ENCODE data around the gene DTNBP1.
A peak's percentile ranks its signal among the peaks of the same experiment; 100 is the strongest.
"Not testable (repeated sequence)": the region's sequence is repeated elsewhere in the genome, so short reads cannot be mapped to it uniquely, and the experiment has no call there.

Gene DTNBP1

DNA sequence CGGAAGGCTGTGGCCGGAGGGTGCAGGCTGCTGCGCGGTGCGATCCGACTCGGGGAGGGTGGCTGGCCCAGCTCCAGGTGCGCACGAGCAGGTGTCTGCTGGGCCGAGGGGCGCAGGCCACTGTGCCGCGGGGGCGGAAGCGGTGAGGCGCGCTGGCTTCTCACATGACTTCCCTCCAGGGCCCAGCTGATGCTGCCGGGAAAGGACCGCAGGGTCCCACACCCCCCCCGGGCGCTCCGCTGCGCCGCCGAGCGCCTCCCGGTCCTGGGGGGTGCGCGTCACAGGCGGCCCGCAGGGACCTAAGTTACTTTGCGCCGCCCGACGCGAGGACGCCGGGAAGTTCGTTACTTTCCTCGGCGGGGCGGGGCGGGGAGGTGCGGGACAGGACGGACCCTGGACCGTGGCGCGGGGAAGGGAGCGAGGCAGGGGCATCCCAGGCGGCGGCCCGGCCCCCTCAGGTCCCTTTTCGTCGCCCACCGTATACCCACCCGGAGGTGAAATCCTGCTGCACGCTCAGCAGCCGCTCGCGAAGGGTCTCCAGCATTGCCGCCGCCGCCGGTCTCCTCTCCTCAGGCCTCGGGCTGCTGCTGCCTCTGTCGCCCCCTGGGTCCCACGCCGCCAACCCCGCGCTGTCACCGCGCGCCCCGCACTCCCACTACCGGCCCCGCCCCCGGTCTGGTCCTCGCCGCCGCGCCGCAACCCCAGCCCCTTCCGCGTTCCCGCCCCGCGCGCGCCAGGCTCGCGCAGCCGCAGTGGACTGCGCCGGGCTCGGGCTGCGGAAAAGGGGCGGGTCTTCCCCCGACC is at the start of gene DTNBP1:
Gene DTNBP1, minus strand, starts transcription at position 703 of the 804 bp plus-strand sequence. Its CDS starts 159 bp downstream, at position 544.
- DNase-seq: peak; percentile 89

DNA sequence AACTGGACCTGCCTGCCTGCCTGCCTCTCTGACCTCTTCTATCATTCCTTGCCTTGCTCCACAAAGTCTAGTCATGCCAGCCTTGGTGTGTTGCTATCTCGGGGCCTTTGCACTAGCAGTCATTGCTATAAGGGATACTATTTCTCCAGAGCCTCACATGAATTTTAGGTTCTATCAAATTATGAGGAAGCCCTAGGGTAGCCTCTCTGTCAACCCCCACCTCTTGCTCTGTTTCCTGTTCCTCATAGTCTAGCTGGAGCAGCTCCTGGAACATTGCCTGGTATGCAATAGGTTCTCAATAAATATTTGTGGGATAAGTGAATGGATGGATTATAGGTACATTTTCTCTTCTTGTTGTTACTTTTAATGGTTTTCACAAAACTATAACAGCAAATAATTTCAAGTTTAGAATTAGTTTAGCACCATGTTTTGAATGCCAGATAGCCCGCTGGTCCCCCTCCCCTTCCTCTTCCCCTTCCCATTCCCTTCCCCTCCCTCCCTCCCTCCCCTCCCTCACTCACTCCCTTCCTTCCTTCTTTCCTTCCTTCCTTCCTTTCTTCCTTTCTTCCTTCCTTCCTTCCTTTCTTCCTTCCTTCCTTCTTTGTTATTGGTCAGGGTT is 46.9 kb upstream of the DTNBP1 start:
- peak; percentile 15 for DNase-seq

GRCh38 chr6:15708231-15708630 is 45.4 kb upstream of the DTNBP1 start:
- DNase-seq: no peak

DNA sequence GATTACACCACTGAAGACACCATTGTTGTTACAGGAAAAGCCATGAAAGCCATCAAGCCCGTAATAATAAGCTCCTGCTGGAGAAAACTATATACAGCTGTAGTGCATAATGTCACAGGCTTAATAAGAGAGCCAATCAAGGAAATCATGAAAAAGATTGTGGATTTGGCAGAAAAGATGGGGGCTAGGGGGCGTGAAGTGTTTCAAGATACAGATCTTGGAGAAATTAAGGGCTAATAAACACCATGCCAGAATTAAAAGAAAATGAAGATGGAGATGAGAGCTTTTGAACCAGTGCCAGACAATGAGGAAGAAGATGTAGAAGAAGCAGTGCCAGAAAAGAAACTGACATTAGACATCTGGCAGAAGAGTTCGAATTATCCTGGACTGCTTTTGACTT is 43.2 kb upstream of the DTNBP1 start:
- DNase-seq: no peak

GRCh38 chr6:15698471-15698870 is 35.6 kb upstream of the DTNBP1 start:
- no peak for DNase-seq

GRCh38 chr6:15697895-15698294 is 35.1 kb upstream of the DTNBP1 start:
- no peak for DNase-seq

GRCh38 chr6:15691250-15691869 is 28.5 kb upstream of the DTNBP1 start:
- DNase-seq: peak; percentile 97

GRCh38 chr6:15690510-15690909 is 27.7 kb upstream of the DTNBP1 start:
- no peak for DNase-seq

DNA sequence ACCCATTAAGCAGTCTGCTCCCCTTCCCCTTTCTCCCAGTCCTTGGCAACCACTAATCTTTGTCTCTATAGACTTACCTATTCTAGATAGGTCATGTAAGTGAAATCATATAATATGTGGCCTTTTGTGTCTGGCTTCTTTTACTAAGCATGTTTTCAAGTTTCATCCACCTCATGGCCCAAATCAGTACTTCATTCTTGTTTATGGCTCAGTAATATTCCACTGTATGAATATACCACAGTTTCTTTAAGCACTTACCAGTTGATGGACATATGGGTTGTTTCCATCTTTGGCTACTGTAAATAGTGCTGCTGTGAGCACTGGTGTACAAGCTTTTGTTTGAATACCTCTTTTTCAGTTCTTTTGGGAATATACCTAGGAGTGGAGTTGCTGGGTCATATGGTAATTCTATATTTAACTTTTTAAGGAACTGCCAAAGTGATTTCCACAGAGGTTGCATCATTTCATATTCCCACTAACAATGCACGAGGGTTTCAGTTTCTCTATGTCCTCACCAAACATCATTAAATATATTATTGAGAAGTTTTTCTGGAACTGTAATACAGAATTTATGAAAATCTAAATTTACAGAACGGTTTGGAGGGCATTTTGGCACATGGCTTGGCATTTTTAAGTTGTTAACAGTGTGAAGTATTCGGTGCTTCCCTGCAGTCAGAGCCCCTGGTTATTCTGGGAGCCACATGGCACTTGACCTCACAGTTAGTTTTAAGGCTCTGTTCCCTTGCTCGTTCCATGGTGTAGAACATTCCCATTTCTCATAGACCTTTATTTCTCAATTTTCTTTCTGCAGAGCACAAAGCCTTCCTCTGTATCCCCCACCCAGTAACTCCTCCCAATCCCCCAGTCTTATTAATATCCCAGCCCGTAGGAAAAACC is 27.0 kb upstream of the DTNBP1 start:
- DNase-seq: peak; percentile 86

GRCh38 chr6:15685619-15686018 is 22.8 kb upstream of the DTNBP1 start:
- DNase-seq: no peak

- peak; percentile 47 for DNase-seq
Measured at GRCh38 chr6:15682965-15683822, 20.4 kb upstream of the DTNBP1 start.

DNA sequence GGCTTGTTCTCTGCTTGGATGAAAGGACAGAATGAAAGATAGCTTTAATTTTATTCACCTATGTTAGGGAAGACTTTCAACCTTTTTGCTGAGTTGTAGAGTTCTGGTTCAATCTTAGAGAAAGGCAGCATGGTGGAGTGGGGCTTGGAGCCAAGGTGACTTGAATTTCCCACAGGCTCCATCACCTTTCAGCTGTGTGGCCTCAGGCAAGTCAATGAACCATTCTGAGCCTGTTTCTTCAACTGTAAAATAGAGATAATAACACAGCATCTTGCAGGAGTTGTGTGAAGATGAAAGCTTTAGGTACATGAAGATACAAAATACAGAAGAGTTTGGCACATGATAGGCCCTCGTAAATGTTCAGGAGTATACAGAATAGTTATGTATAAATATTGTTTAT is 19.1 kb upstream of the DTNBP1 start:
- DNase-seq: no peak

DNA sequence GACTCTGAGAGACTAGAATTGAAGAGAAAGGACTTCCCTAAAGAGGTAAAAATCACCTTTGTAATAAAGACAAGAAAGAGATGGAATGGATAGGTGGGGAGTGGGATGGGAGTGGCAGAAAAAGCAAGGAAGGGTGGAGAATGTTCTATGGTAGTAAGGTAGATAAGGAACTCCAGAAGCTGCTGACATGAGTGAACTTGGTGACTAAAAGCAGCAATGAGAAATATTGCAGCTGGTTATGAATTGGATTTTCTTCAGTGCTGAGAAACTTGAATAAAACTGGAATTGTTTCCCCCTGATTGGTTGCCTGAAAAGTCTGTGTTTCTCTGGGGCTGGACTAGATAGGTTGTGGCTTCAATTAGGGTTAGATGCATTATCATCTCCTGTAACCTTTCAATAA is 15.7 kb upstream of the DTNBP1 start:
- DNase-seq: no peak

DNA sequence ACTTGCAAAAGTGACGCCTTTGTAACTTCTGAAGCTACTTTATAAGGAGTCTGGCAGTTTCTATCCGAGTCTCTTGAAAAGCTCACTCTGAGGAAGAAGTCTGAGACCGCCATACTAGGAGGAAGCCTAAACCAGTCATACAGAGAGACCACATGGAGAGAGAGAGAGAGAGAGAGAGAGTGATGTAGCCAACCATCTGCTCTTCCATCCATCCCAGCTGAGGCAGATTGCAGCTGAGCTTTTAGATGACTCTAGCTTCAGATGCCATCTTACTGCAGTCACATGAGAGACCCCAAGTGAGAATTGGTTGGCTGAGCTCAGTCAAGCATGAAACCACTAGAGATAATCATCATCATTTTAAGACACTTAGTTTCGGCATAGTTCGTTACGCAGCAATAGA is 15.0 kb upstream of the DTNBP1 start:
- DNase-seq: no peak

DNA sequence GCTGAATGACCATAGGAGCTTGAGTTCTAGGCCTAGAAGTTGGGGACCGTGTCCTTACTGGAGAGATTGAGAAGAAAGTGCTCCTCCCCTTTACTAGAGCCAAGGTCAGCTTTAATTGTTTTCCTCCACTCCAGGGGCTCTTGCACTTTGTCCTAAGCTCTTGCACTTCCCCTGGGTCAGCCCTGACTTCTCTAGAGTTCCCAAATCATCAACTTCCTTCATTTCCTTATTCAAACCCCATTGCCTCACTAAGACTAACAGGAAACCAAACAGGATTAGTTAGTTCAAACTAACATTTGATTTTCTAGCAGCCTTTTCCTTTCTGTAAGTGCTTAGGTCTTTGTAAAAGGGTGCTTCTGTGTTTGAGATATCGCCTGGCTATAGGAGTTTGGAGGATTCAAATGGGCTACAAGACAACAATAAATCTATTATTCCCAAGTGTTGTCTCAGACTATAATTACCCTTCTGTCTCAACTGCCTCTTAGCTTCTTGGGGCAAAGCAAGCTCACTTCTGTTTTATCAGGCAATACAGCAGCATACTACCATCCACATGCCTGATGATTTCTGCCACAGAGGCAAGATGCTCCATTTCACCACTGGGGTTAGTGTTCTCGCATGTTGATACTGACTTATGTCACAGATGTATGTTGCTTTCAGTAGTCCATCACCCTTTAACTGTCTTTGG is 12.8 kb upstream of the DTNBP1 start:
- DNase-seq: peak; percentile 59

DNA sequence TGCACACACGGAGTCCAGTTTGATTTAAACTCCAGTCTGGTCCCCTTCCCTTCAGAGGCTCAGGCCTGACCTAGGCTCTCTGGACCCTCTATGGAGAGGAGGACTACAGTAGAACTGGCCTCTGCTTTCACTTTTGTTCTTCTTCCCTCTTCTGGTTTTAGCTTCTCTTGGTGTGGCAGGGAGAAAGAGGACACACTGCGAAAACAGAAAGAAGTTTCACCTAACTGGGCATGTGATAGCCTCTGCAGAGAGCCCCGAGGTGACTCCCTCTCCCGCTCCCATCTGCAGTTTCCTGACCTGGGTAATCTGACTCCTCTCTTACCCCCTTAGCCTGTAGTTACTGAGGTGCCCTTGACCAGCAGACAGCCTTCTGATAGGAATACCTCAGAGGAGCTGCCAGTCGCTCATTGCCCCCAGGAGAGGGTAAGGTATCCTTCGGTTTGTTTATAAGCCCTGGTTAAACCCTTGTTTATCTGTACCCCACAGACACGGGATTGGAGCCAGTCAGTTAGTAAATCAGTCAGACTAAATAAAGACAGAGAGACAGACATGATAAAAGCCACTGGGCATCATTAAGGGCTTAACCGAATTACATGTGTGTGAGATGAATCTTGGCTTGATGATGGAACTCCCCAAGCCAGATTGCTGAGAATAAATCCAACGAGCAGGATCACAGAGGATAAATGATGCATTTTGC is 12.0 kb upstream of the DTNBP1 start:
- peak; percentile 64 for DNase-seq

DNA sequence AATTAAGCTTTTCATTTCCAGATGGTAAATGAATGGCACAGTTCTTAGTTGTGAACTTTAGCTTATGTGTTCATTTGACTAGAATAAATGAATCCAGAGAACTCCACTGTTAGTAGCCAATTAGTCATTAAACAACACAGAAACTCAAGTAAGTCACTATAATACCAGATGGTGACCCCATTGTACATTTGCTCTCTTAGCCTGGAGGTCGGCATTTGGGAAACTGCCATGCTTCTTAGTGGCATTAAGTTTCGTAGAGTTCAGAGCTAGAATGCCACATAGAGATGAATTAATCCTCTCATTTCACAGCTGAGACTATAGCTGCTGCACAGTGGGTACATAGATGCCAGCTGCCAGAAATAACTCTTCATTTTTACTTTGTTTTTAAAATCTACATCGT is 10.8 kb upstream of the DTNBP1 start:
- DNase-seq: no peak

DNA sequence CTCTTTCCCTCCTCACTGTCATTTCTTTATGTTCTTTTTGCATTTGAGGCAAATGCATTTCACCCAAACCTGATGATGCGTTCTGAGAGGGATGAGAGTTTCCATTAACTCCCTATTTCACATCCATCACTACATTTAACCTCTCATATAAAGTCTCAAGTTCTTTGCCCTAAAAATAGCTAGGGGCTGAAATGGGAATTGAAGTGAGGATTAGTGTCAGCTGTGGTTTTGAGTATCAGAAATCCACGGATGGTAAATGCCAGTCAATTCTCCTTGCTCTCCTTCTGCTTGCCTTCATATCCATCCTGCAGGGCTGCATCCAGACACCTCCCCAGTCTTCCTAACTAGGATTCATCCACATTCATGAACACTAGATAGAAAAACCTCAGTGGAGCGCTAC is 10.0 kb upstream of the DTNBP1 start:
- no peak for DNase-seq

DNA sequence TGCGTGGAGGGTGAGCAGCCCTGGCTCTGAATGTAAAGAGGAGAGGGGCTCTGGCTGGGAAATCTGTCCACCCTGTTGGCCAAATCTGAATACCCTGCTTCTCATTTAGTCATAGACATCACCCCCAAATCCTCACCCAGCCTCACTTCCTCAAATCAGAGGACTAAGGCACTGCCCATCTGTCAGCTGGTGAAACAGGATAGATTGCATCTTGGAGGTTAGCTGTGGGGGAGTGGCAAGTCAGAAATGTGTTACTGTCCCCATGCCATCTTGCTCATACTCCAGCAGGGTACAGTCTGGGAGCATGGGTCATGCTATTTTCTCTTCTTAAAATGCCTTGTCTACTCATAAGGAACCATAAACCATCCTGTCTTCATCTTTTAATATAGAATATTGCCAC is 9.5 kb upstream of the DTNBP1 start:
- peak; percentile 73 for DNase-seq

DNA sequence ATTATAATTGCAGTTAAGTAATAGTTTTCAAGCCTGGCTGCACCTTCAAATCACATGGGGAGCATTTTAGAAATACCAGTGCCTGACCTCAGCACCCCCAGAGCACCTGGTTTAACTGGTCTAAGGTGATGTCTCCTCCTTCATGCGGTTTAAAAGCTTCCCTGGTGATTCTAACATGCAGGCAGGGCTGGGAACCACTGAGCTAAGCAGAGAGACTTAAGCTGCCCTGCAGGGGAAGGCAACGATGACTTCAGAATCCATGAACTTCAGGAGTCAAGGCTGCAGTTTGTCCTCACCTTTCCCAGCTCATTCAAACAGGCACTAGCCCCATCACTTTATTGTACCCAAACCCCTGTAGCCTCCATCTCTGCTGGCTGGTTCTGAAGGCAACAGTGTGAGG is 6.1 kb upstream of the DTNBP1 start:
- no peak for DNase-seq

DNA sequence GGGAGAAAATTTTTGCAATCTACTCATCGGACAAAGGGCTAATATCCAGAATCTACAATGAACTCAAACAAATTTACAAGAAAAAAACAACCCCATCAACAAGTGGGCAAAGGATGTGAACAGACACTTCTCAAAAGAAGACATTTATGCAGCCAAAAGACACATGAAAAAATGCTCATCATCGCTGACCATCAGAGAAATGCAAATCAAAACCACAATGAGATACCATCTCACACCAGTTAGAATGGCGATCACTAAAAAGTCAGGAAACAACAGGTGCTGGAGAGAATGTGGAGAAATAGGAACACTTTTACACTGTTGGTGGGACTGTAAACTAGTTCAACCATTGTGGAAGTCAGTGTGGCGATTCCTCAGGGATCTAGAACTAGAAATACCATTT is 4.1 kb upstream of the DTNBP1 start:
- DNase-seq: not testable (repeated sequence)
